GM13977 (cell line): Measurements from ENCODE around the gene SCGB1C2.

Experiments
- DNase-seq: peaks from one replicate; pipeline ENCODE4 v3.0.0; 2012; ENCODE audit warnings: low spot score
- CTCF ChIP-seq: IDR thresholded peaks from 2 replicates; pipeline ENCODE4 v1.5.1; 2012; ENCODE audit warnings: mild to moderate bottlenecking, control low read depth; ENCODE audit not compliant: insufficient read depth; ENCODE audit errors: extremely low read depth, missing control alignments
- in situ Hi-C: fragments of 300-500 bp; cut with MboI; formaldehyde crosslinking; loops from one replicate; pipeline ENCODE4 v1.12.0; 2022; ENCODE audit warnings: low sequenced_read_pairs, low pct_unique_long_range_greater_than_20kb, mixed read lengths, inconsistent platforms; ENCODE audit not compliant: unreplicated experiment

SCGB1C2 gene

GRCh38 chr17:151886-152859 lies 14.8 kb downstream of the SCGB1C2 start:
- TF ChIP-seq CTCF = no peak
- in situ Hi-C loops = no loop called here
- DNase-seq = no peak

GRCh38 chr17:152860-153420 lies 15.6 kb downstream of the SCGB1C2 start:
- in situ Hi-C loops = no loop called here
- no peak for TF ChIP-seq CTCF
- no peak for DNase-seq

- in situ Hi-C loops = no loop called here
- TF ChIP-seq CTCF = no peak
- DNase-seq = no peak
These were observed 16.5 kb downstream of the SCGB1C2 start for GRCh38 chr17:153851-154250.

GRCh38 chr17:155576-155975 lies 18.2 kb downstream of the SCGB1C2 start:
- no peak for TF ChIP-seq CTCF
- in situ Hi-C loops = no loop called here
- DNase-seq = no peak

GRCh38 chr17:156094-156621 lies 18.8 kb downstream of the SCGB1C2 start:
- in situ Hi-C loops = no loop called here
- no peak for DNase-seq
- no peak for TF ChIP-seq CTCF

GRCh38 chr17:156946-157345 lies 19.6 kb downstream of the SCGB1C2 start:
- DNase-seq = no peak
- in situ Hi-C loops = no loop called here
- TF ChIP-seq CTCF = no peak
